ENCODE data around the gene ERGIC2. TPM values are rescaled to one million over a fixed set of nuclear protein-coding genes. Genes with fewer than 3 reads are reported as not detected.

ERGIC2 gene, protein sequence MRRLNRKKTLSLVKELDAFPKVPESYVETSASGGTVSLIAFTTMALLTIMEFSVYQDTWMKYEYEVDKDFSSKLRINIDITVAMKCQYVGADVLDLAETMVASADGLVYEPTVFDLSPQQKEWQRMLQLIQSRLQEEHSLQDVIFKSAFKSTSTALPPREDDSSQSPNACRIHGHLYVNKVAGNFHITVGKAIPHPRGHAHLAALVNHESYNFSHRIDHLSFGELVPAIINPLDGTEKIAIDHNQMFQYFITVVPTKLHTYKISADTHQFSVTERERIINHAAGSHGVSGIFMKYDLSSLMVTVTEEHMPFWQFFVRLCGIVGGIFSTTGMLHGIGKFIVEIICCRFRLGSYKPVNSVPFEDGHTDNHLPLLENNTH
- 58.0 to 78.1 TPM (median 63.3 TPM) in 5 replicates for total RNA-seq (2022; extraction: Qiagen RNA extraction)

DNA sequence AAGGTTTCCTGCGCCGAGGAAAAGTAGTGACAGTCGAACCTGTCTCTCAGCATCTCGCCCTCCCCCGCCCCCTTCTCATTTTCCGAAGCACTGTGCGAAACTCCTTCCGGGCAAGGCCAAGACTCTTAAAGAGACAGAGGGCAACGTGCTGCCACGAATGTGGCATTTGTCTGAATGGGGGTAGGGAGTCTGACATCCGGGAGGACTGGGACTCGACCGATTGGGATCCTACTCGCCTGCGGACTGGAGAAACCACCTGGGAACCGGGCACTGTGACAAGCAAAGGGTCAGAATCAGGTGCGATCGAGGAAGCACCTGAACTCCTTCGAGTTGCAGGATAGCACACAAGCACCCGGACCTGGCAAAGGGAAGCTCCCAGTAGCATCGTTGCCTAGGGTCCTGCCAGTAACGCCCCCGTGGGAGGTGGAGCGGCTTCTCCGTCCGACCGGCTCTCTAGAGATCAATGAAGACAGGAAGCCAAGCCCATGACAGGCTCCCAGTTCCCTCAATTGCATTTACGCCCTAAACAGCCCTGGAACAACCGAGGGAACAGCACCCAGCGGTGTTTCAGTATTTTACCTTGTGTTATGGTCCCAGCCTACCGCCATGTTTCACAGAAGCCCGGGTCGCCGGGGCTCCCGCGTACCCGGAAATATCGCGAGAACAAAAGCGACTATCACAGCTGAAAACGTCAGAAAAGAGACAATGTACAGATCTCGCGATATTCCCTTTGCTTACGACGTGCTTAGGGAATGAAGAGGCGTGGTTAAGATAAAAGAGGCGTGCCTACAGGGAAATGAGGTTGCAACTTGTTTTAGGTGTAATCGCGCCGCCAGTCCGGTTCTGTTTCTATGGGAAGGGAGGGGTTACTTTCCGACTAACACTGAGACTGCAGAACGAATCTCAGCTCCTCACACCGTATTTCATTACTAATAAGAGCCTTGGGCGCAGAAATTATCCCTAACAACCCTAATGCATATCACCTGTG is at the start of gene ERGIC2:
Gene ERGIC2 (minus strand): TSS at position 637 of the 988 bp plus-strand sequence. CDS start 9,539 bp downstream, outside the sequence.

Other genes starting within 250 kb of the ERGIC2 start
- 0.14 to 0.37 TPM (median 0.22 TPM) in 3 of 5 replicates, not detected in the others for gene FAR2, start 231.9 kb downstream of the ERGIC2 start, total RNA-seq (2022; extraction: Qiagen RNA extraction)
- gene OVCH1, start 116.5 kb upstream of the ERGIC2 start, total RNA-seq (2022; extraction: Qiagen RNA extraction) = not detected in 5 replicates

All from A549 treated with AZD2906 at 1 μM for 4 hours (cell line).